Endodermal cell (in vitro differentiated cells): ENCODE measurements around the gene PDE3A. TPM values are rescaled to one million over a fixed set of nuclear protein-coding genes. Genes with fewer than 3 reads are reported as not detected.

Experiments used
- DNase-seq: peaks from one replicate; pipeline ENCODE4 v3.0.0-alpha.2; 2017
- H3K27ac ChIP-seq: 2 replicates; pipeline ENCODE4 v1.5.1; 2013; ENCODE audit warnings: mild to moderate bottlenecking, low read depth, low read length, moderate library complexity
- H3K27me3 ChIP-seq: 2 replicates; pipeline ENCODE4 v1.6.1; 2013; ENCODE audit warnings: mild to moderate bottlenecking, low read length, moderate library complexity; ENCODE audit not compliant: insufficient read depth, control insufficient read depth, poor library complexity, severe bottlenecking
- H3K36me3 ChIP-seq: 2 replicates; pipeline ENCODE4 v1.7.0; 2013; ENCODE audit warnings: mild to moderate bottlenecking, low read length, moderate library complexity; ENCODE audit not compliant: control insufficient read depth, insufficient read depth
- H3K4me1 ChIP-seq: one replicate; pipeline ENCODE4 v1.7.0; 2013; ENCODE audit warnings: low read length; ENCODE audit not compliant: control insufficient read depth, insufficient read depth
- H3K4me3 ChIP-seq: 2 replicates; pipeline ENCODE4 v1.5.1; 2013; ENCODE audit warnings: mild to moderate bottlenecking, low read length, moderate library complexity
- H3K9ac ChIP-seq: 2 replicates; pipeline ENCODE4 v1.6.1; 2013; ENCODE audit warnings: mild to moderate bottlenecking, low read length, moderate library complexity; ENCODE audit not compliant: poor library complexity, severe bottlenecking; ENCODE audit errors: extremely low read depth
- H3K9me3 ChIP-seq: 2 replicates; pipeline ENCODE4 v1.6.1; 2013; ENCODE audit warnings: mild to moderate bottlenecking, low read length, moderate library complexity; ENCODE audit not compliant: control insufficient read depth
- H3K27ac Mint-ChIP-seq: 2 replicates; pipeline ENCODE4 v1.8.0; 2020; ENCODE audit warnings: mixed read lengths
- H3K27me3 Mint-ChIP-seq: 2 replicates; pipeline ENCODE4 v1.8.0; 2021; ENCODE audit warnings: mild to moderate bottlenecking, mixed read lengths; ENCODE audit not compliant: insufficient read depth
- H3K36me3 Mint-ChIP-seq: 2 replicates; pipeline ENCODE4 v1.8.0; 2020; ENCODE audit warnings: low read depth, mixed read lengths
- H3K4me1 Mint-ChIP-seq: 2 replicates; pipeline ENCODE4 v1.8.0; 2020; ENCODE audit warnings: mixed read lengths
- H3K4me3 Mint-ChIP-seq: 2 replicates; pipeline ENCODE4 v1.8.0; 2020; ENCODE audit warnings: mild to moderate bottlenecking, moderate library complexity, mixed read lengths
- H3K9me3 Mint-ChIP-seq: 2 replicates; pipeline ENCODE4 v1.8.0; 2020; ENCODE audit warnings: mild to moderate bottlenecking, mixed read lengths
- CTCF ChIP-seq: fragments of 200-600 bp; sonication (generic); conservative IDR thresholded peaks from 2 replicates; pipeline ENCODE4 v1.5.0; 2021; ENCODE audit warnings: antibody characterized with exemption, mild to moderate bottlenecking
- WGBS, 2 experiments: methylation state at CpG; one replicate each; pipeline versions ENCODE4 v1.1.5 to v1.1.7; 2013; ENCODE audit warnings: missing lambda C conversion rate in 2 of 2, mixed read lengths in 1 of 2; ENCODE audit not compliant: insufficient coverage in 1 of 2, insufficient read length in 1 of 2; 5-methylcytosine and 5-hydroxymethylcytosine counted together
- total RNA-seq, 2 donors: library from RNA; stranded (reverse); fragmentation: NEBNext Ultra II Directional in 1 of 2; extraction: Animal tissue kit (Norgen Biotek cat#: 25700) in 1 of 2; gene quantifications; 2 replicates in 1 of 2; 3 replicates in 1 of 2; pipeline ENCODE4 v1.2.1, GENCODE V29; 2021

Gene PDE3A
- total RNA-seq, 2 donors from 2014 or later: 0.62 to 1.8 TPM

DNA sequence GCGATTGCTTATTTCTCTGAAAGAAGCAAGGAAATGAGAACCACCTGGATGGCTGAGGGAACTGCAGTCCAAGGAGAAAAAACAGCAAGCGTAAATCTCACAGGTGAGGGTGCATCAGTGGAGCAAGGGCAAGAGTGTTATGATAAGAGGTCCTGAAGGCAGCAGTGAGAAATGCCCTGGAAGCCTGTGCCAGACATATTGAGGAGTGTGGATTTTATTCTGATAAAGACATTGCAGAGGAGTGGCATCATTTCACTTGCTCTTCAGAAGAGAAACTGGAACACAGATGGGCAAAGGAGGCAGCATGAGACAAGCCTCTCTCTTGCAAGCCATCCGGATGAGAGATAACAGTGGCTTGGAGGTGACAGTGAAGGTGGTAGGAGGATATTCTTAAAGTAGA is 78.5 kb downstream of the PDE3A start:
- H3K4me3 ChIP-seq: no peak overlapping the region
- DNase-seq: no peak
- no peaks in the 10 kb centered on the region for H3K9me3 ChIP-seq
- 84 to 86% methylated on average over 2 to 3 of the region's 3 CpGs for WGBS, 2 experiments
- H3K36me3 Mint-ChIP-seq: no peaks in the 10 kb centered on the region
- no peak overlapping the region for H3K4me3 Mint-ChIP-seq
- H3K9me3 Mint-ChIP-seq: no peaks in the 10 kb centered on the region
- H3K4me1 ChIP-seq: peaks cover 3% of the 10 kb centered on the region
- no peaks in the 10 kb centered on the region for H3K36me3 ChIP-seq
- H3K27me3 ChIP-seq: no peaks in the 10 kb centered on the region
- H3K27ac Mint-ChIP-seq: no peak overlapping the region
- H3K4me1 Mint-ChIP-seq: peaks cover 32% of the 10 kb centered on the region
- H3K27ac ChIP-seq: no peak overlapping the region
- TF ChIP-seq CTCF: peak; percentile 25
- H3K27me3 Mint-ChIP-seq: peaks cover 1% of the 10 kb centered on the region
- no peak overlapping the region for H3K9ac ChIP-seq

DNA sequence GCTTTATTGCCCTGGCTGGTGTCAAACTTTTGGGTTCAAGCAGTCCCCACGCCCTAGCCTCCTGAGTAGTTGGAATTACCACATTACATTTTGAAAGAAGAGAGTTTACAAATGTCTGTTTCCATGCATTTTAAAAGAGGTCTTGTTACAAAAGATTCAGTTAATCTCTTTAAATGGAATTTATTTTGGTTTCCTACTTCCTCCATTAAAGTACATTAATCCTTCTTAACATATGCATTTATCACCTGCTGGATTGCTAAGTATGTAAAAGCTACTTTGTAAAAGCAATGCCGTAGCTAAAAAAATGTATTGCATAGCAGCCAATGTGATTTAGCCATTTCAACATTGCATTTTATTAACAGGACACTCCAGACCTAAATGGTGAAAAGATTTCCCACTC is 80.4 kb downstream of the PDE3A start:
- H3K4me3 ChIP-seq: no peak overlapping the region
- Mint-ChIP-seq H3K9me3 (no peaks in the 10 kb centered on the region), H3K27ac (no peak overlapping the region), H3K4me1 (peaks cover 39% of the 10 kb centered on the region), H3K36me3 (no peaks in the 10 kb centered on the region), H3K27me3 (peaks cover 1% of the 10 kb centered on the region), H3K4me3 (no peak overlapping the region)
- H3K9ac ChIP-seq: no peak overlapping the region
- H3K27me3 ChIP-seq: no peaks in the 10 kb centered on the region
- no peak for DNase-seq
- TF ChIP-seq CTCF: no peak
- H3K9me3 ChIP-seq: no peaks in the 10 kb centered on the region
- peaks cover 3% of the 10 kb centered on the region for H3K4me1 ChIP-seq
- H3K27ac ChIP-seq: no peak overlapping the region
- H3K36me3 ChIP-seq: no peaks in the 10 kb centered on the region
- WGBS, 2 experiments: 97% methylated on average over 2 of the region's 2 CpGs; no CpG with 5 or more reads in 1 of the 2 experiments

- 88 to 100% methylated on average over 2 of the region's 2 CpGs for WGBS, 2 experiments
These were observed 82.3 kb downstream of the PDE3A start for GRCh38 chr12:20450591-20451180.

More at GRCh38 chr12:20450591-20451180, 82.3 kb downstream of the PDE3A start:
- H3K4me3 ChIP-seq: no peak overlapping the region
- no peaks in the 10 kb centered on the region for H3K36me3 ChIP-seq
- H3K4me1 Mint-ChIP-seq: peaks cover 35% of the 10 kb centered on the region
- DNase-seq: no peak
- H3K27ac Mint-ChIP-seq: no peak overlapping the region
- no peaks in the 10 kb centered on the region for H3K9me3 Mint-ChIP-seq
- H3K9me3 ChIP-seq: no peaks in the 10 kb centered on the region
- H3K4me1 ChIP-seq: peaks cover 3% of the 10 kb centered on the region
- no peak overlapping the region for H3K9ac ChIP-seq
- no peak for TF ChIP-seq CTCF
- H3K27me3 Mint-ChIP-seq: peaks cover 1% of the 10 kb centered on the region
- H3K27me3 ChIP-seq: no peaks in the 10 kb centered on the region
- H3K4me3 Mint-ChIP-seq: no peak overlapping the region
- no peak overlapping the region for H3K27ac ChIP-seq
- no peaks in the 10 kb centered on the region for H3K36me3 Mint-ChIP-seq
